CD14-positive monocyte (primary cell): ENCODE data around the gene CCDC188. TPM values are rescaled to one million over a fixed set of nuclear protein-coding genes. Genes with fewer than 3 reads are reported as not detected.

Source experiments
- DNase-seq, 3 donors: peaks; one replicate each; pipeline ENCODE4 v3.0.0-alpha.2; 2011 to 2022
- H2AFZ ChIP-seq: 2 replicates; pipeline ENCODE4 v1.6.0; 2012; ENCODE audit warnings: mild to moderate bottlenecking, low read depth, low read length, inconsistent platforms; ENCODE audit not compliant: insufficient read depth, poor library complexity, severe bottlenecking
- H3K27ac ChIP-seq, 2 donors: 1 replicate in 1 of 2; 2 replicates in 1 of 2; pipeline ENCODE4 v1.5.1; 2012 to 2013; ENCODE audit warnings: low read length in 2 of 2, control low read depth in 1 of 2, inconsistent platforms in 1 of 2, low read depth in 1 of 2, mild to moderate bottlenecking in 1 of 2
- H3K27me3 ChIP-seq, 2 donors: one replicate each; pipeline versions ENCODE4 v1.6.0 to v1.6.1; 2011 to 2013; ENCODE audit warnings: low read length in 2 of 2; ENCODE audit not compliant: control insufficient read depth in 2 of 2, insufficient read depth in 2 of 2
- H3K36me3 ChIP-seq, 2 donors: replicated peaks in 1 of 2; 1 replicate in 1 of 2; 2 replicates in 1 of 2; pipeline versions ENCODE4 v1.5.1 to v1.6.1; 2012 to 2013; ENCODE audit warnings: low read length in 2 of 2, control low read depth in 1 of 2, inconsistent platforms in 1 of 2, mild to moderate bottlenecking in 1 of 2; ENCODE audit not compliant: insufficient read depth in 2 of 2, control insufficient read depth in 1 of 2
- H3K4me1 ChIP-seq, 2 donors: 1 replicate in 1 of 2; 2 replicates in 1 of 2; pipeline versions ENCODE4 v1.5.1 to v1.6.1; 2012 to 2013; ENCODE audit warnings: low read length in 2 of 2, control low read depth in 1 of 2, inconsistent platforms in 1 of 2, mild to moderate bottlenecking in 1 of 2, moderate library complexity in 1 of 2; ENCODE audit not compliant: insufficient read depth in 2 of 2, control insufficient read depth in 1 of 2
- H3K4me2 ChIP-seq: replicated peaks from 2 replicates; pipeline ENCODE3; 2012; ENCODE audit warnings: low read length, moderate library complexity, mild to moderate bottlenecking; ENCODE audit not compliant: poor library complexity, severe bottlenecking; ENCODE audit errors: extremely low read depth
- H3K4me3 ChIP-seq, 3 experiments: fragments of 200-600 bp in 1 of 3; sonication (generic) in 1 of 3; replicated peaks in 1 of 3; 1 replicate in 2 of 3; 2 replicates in 1 of 3; pipeline ENCODE4 v1.5.1; 2011 to 2013; ENCODE audit warnings: low read length in 3 of 3, mild to moderate bottlenecking in 3 of 3, control low read depth in 2 of 3, low read depth in 2 of 3, inconsistent platforms in 1 of 3, moderate library complexity in 1 of 3
- H3K79me2 ChIP-seq: 2 replicates; pipeline ENCODE4 v1.6.0; 2012; ENCODE audit warnings: mild to moderate bottlenecking, control low read depth, inconsistent platforms, low read length, moderate library complexity; ENCODE audit not compliant: insufficient read depth
- H3K9ac ChIP-seq: 2 replicates; pipeline ENCODE4 v1.6.0; 2017; ENCODE audit warnings: low read length, mild to moderate bottlenecking; ENCODE audit not compliant: insufficient read depth, poor library complexity, severe bottlenecking
- H3K9me3 ChIP-seq, 2 donors: replicated peaks in 1 of 2; 1 replicate in 1 of 2; 2 replicates in 1 of 2; pipeline versions ENCODE4 v1.5.1 to v1.6.1; 2012 to 2013; ENCODE audit warnings: low read length in 2 of 2, control low read depth in 1 of 2; ENCODE audit not compliant: control insufficient read depth in 1 of 2, insufficient read depth in 1 of 2
- H4K20me1 ChIP-seq: 2 replicates; pipeline ENCODE4 v1.6.0; 2012; ENCODE audit warnings: mild to moderate bottlenecking, low read length, control low read depth, moderate library complexity; ENCODE audit not compliant: insufficient read depth
- H3K27ac Mint-ChIP-seq, 7 donors: one replicate each; pipeline ENCODE4 v1.8.0; 2020; ENCODE audit warnings: mild to moderate bottlenecking in 7 of 7, mixed read lengths in 7 of 7, moderate library complexity in 6 of 7, inconsistent platforms in 2 of 7
- H3K27me3 Mint-ChIP-seq, 3 donors: one replicate each; pipeline ENCODE4 v1.8.0; 2021 to 2022; ENCODE audit warnings: low read depth in 3 of 3, mild to moderate bottlenecking in 3 of 3, mixed read lengths in 3 of 3, moderate library complexity in 3 of 3, inconsistent platforms in 1 of 3
- H3K36me3 Mint-ChIP-seq, 2 donors: one replicate each; pipeline ENCODE4 v1.8.0; 2020; ENCODE audit warnings: mixed read lengths in 2 of 2, inconsistent platforms in 1 of 2, mild to moderate bottlenecking in 1 of 2
- H3K4me1 Mint-ChIP-seq: one replicate; pipeline ENCODE4 v1.8.0; 2020; ENCODE audit warnings: mild to moderate bottlenecking, mixed read lengths
- H3K4me3 Mint-ChIP-seq, 2 donors: one replicate each; pipeline ENCODE4 v1.8.0; 2020; ENCODE audit warnings: mild to moderate bottlenecking in 2 of 2, mixed read lengths in 2 of 2, moderate library complexity in 1 of 2
- H3K9me3 Mint-ChIP-seq, 7 donors: one replicate each; pipeline ENCODE4 v1.8.0; 2020 to 2022; ENCODE audit warnings: mixed read lengths in 7 of 7, mild to moderate bottlenecking in 6 of 7, moderate library complexity in 6 of 7, inconsistent platforms in 2 of 7
- WGBS: methylation state at CpG from one replicate; pipeline ENCODE4 v1.1.5; 2013; ENCODE audit warnings: missing lambda C conversion rate; ENCODE audit not compliant: insufficient coverage; 5-methylcytosine and 5-hydroxymethylcytosine counted together
- intact Hi-C, 2 donors: fragments of 100-400 bp; cut with micrococcal nuclease; formaldehyde crosslinking; loops; one replicate each; pipeline versions ENCODE4 v1.15.0 to v1.15.1; 2023
- polyA plus RNA-seq, 3 donors: library from polyadenylated mRNA; depleted of rRNA in 1 of 3; unstranded in 2 of 3; stranded (reverse) in 1 of 3; fragments of 300-500 nt in 2 of 3; fragments of >200 nt in 1 of 3; fragmentation: Illumina TruSeq in 2 of 3; gene quantifications; 1 replicate in 2 of 3; 2 replicates in 1 of 3; pipeline ENCODE4 v1.2.3, GENCODE V29; 2012 to 2021
- TF ChIP-seq, protein P1 (sequence below): fragments of 200-600 bp; IDR thresholded peaks from one replicate; pipeline ENCODE4 v1.8.0; 2022; ENCODE audit warnings: antibody characterized with exemption, mild to moderate bottlenecking

Gene CCDC188
- polyA plus RNA-seq, 3 donors, result 0.15 TPM; not detected in 2

DNA sequence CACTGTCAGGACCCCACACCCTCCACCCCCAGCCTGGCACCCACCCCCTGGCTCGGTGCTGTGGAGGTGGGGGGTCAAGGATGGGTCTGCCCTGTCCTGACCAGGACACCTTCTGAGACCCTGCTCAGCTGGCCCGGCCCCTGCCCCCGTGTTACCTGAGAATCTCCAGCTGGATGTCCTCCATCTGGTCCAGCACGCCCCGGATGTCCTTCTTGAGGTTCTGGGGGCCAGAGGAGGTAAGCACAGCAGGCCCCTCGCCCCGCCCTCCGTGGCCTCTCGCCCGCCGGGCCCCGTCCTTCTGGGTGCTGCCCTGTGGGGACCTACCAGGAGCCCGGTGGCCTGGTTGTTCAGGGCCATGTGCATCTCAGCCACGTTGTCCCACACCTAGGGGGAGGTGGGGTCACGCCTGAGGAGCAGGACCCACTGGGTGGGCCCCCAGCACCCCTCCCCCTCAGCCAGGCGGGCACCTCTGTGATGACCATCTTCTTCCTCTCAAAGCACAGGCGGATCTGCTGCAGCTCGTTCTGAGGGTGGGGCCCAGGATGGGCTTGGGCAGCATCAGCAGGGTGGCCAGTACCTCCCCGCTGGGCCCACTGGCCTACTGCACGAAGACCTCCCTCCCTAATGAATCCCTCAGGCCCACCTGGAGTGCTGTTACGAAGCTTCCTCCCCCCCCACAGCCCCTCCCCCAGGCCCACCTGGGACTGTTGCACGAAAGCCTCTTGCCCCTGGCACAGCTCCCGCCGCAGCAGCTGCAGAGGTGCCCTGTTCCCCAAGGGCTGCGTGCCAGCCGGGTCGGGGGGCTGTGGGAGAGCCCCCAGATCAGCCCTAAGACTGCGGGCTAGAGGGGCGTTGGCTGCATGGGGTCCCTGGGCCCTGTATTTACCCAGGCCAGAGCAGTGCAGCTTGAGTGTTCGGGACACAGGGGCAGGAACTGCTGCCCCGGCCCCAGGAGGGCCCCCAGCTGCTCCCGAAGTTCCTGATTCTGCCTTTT is 1.3 kb downstream of the CCDC188 start:
- no peaks in the 10 kb centered on the region for H3K9me3 ChIP-seq
- intact Hi-C loops, result no loop called here

DNA sequence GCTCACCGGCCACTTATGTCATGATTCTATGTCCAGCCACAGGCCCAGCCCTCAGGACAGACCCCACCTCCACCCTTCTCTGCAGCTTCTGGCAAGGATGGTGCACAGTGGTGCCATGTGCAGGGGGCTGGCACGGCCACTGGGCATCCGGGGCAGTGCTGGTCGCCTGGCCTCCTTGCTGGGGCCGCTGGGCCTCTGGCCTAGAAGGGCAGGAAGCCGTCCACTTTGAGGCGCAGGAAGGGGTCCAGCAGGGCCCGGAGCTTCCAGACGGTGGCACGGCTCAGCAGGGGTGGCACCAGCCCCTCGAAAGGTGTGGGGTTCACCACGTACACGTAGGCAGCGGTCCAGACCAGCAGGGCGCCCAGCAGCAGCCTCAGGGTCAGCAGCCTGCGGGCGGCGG is 2.4 kb downstream of the CCDC188 start:
- Histone ChIP-seq H3K4me1 (no peaks in the 10 kb centered on the region), H4K20me1 (no peaks in the 10 kb centered on the region), H2AFZ (no peak overlapping the region), H3K4me2 (no peak overlapping the region), H3K27ac (no peak overlapping the region), H3K27me3 (no peaks in the 10 kb centered on the region), H3K36me3 (peaks cover 6 to 9% of the 10 kb centered on the region in 2 donors), H3K9ac (no peak overlapping the region), H3K4me3 (no peak overlapping the region), H3K9me3 (no peaks in the 10 kb centered on the region), H3K79me2 (no peaks in the 10 kb centered on the region)
- Mint-ChIP-seq H3K36me3 (peaks cover 0 to 3% of the 10 kb centered on the region in 2 donors), H3K4me3 (no peak overlapping the region), H3K4me1 (no peaks in the 10 kb centered on the region), H3K27ac (no peak overlapping the region), H3K27me3 (peaks cover 0 to 2% (median 0%) of the 10 kb centered on the region in 3 donors), H3K9me3 (no peaks in the 10 kb centered on the region)
- 96% methylated on average over 18 of the region's 18 CpGs for WGBS
- intact Hi-C loops, result no loop called here
- TF ChIP-seq, protein P1, sequence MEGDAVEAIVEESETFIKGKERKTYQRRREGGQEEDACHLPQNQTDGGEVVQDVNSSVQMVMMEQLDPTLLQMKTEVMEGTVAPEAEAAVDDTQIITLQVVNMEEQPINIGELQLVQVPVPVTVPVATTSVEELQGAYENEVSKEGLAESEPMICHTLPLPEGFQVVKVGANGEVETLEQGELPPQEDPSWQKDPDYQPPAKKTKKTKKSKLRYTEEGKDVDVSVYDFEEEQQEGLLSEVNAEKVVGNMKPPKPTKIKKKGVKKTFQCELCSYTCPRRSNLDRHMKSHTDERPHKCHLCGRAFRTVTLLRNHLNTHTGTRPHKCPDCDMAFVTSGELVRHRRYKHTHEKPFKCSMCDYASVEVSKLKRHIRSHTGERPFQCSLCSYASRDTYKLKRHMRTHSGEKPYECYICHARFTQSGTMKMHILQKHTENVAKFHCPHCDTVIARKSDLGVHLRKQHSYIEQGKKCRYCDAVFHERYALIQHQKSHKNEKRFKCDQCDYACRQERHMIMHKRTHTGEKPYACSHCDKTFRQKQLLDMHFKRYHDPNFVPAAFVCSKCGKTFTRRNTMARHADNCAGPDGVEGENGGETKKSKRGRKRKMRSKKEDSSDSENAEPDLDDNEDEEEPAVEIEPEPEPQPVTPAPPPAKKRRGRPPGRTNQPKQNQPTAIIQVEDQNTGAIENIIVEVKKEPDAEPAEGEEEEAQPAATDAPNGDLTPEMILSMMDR, result no peak
- DNase-seq, result no peak

More for the DNA sequence above, 1.3 kb downstream of the CCDC188 start:
- peaks cover 0 to 3% (median 0%) of the 10 kb centered on the region in 3 donors for H3K27me3 Mint-ChIP-seq
- Histone ChIP-seq H3K4me3 (no peak overlapping the region), H4K20me1 (no peaks in the 10 kb centered on the region), H2AFZ (no peak overlapping the region), H3K4me1 (no peaks in the 10 kb centered on the region), H3K27ac (no peak overlapping the region), H3K4me2 (no peak overlapping the region), H3K79me2 (no peaks in the 10 kb centered on the region), H3K36me3 (peaks cover 0 to 4% of the 10 kb centered on the region in 2 donors), H3K27me3 (no peaks in the 10 kb centered on the region), H3K9ac (no peak overlapping the region)
- TF ChIP-seq, protein P1, result no peak
- peak overlapping the region in 1 of 7 donors; percentile 57 for H3K27ac Mint-ChIP-seq
- no peaks in the 10 kb centered on the region for H3K9me3 Mint-ChIP-seq
- 73% methylated on average over 25 of the region's 32 CpGs for WGBS
- H3K4me3 Mint-ChIP-seq, result no peak overlapping the region
- H3K4me1 Mint-ChIP-seq, result no peaks in the 10 kb centered on the region
- H3K36me3 Mint-ChIP-seq, result peaks cover 0 to 3% of the 10 kb centered on the region in 2 donors
- DNase-seq, result no peak
